Lower leg skin (tissue), 4 donors: ENCODE measurements around the gene ETS1. TPM values are rescaled to one million over a fixed set of nuclear protein-coding genes. Genes with fewer than 3 reads are reported as not detected.

ENCODE experiments used
- DNase-seq, 2 donors: peaks; one replicate each; pipeline ENCODE4 v3.0.0-alpha.2; 2019; ENCODE audit warnings: low spot score in 2 of 2
- H3K4me3 ChIP-seq: fragments of 200-600 bp; sonication (generic); 2 replicates; pipeline ENCODE4 v1.5.1; 2017; ENCODE audit warnings: mild to moderate bottlenecking, low read depth; ENCODE audit not compliant: poor library complexity, severe bottlenecking
- POLR2A ChIP-seq, 2 donors: fragments of 450-650 bp; IDR thresholded peaks; one replicate each; pipeline ENCODE4 v1.6.1; 2016 to 2017; ENCODE audit warnings: antibody characterized with exemption in 2 of 2, mild to moderate bottlenecking in 1 of 2, moderate library complexity in 1 of 2
- WGBS, 2 donors: methylation state at CpG; one replicate each; pipeline ENCODE4 v1.1.5; 2018; 5-methylcytosine and 5-hydroxymethylcytosine counted together
- intact Hi-C: fragments of 100-400 bp; cut with DNase I; formaldehyde crosslinking; loops from one replicate; pipeline ENCODE4 v1.15.0; 2023; ENCODE audit warnings: low total_unique reads
- total RNA-seq, 4 donors: library from RNA; depleted of rRNA; stranded (reverse); fragments of >200 nt; gene quantifications; one replicate each; pipeline ENCODE4 v1.1.0, GENCODE V29; 2016
- TF ChIP-seq, protein P1 (sequence below), 3 donors: fragments of 450-650 bp; IDR thresholded peaks; one replicate each; pipeline ENCODE4 v1.5.1; 2016; ENCODE audit warnings: antibody characterized with exemption in 3 of 3, mild to moderate bottlenecking in 3 of 3, moderate library complexity in 2 of 3

ETS1 gene
- total RNA-seq, 4 donors from 2014 or later: 20.6 to 38.7 (median 21.8) TPM

GRCh38 chr11:128603003-128603696, 15.8 kb upstream of the ETS1 start:
- WGBS, 2 donors: 59 to 74% methylated on average over 3 of the region's 3 CpGs
- intact Hi-C loops: no loop called here
- TF ChIP-seq, protein P1, sequence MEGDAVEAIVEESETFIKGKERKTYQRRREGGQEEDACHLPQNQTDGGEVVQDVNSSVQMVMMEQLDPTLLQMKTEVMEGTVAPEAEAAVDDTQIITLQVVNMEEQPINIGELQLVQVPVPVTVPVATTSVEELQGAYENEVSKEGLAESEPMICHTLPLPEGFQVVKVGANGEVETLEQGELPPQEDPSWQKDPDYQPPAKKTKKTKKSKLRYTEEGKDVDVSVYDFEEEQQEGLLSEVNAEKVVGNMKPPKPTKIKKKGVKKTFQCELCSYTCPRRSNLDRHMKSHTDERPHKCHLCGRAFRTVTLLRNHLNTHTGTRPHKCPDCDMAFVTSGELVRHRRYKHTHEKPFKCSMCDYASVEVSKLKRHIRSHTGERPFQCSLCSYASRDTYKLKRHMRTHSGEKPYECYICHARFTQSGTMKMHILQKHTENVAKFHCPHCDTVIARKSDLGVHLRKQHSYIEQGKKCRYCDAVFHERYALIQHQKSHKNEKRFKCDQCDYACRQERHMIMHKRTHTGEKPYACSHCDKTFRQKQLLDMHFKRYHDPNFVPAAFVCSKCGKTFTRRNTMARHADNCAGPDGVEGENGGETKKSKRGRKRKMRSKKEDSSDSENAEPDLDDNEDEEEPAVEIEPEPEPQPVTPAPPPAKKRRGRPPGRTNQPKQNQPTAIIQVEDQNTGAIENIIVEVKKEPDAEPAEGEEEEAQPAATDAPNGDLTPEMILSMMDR (IDR thresholded peaks at IDR 0.05): no peak
- TF ChIP-seq POLR2A (IDR thresholded peaks at IDR 0.05): no peak
- no peak overlapping the region for H3K4me3 ChIP-seq
- DNase-seq: no peak

GRCh38 chr11:128599729-128600128, 12.4 kb upstream of the ETS1 start:
- H3K4me3 ChIP-seq: no peak overlapping the region
- DNase-seq: no peak
- WGBS, 2 donors: 72 to 79% methylated on average over 1 of the region's 1 CpG
- TF ChIP-seq, protein P1 (IDR thresholded peaks at IDR 0.05): no peak
- intact Hi-C loops: no loop called here

- TF ChIP-seq POLR2A (IDR thresholded peaks at IDR 0.05): no peak
- TF ChIP-seq, protein P1 (IDR thresholded peaks at IDR 0.05): no peak
- DNase-seq: no peak
- intact Hi-C loops: no loop called here
- WGBS, 2 donors: 78 to 97% methylated on average over 1 of the region's 1 CpG
- no peak overlapping the region for H3K4me3 ChIP-seq
These were observed 11.3 kb upstream of the ETS1 start for GRCh38 chr11:128598506-128599150.

GRCh38 chr11:128598096-128598495, 10.7 kb upstream of the ETS1 start:
- no peak for TF ChIP-seq POLR2A (IDR thresholded peaks at IDR 0.05)
- TF ChIP-seq, protein P1 (IDR thresholded peaks at IDR 0.05): no peak
- WGBS, 2 donors: 61 to 66% methylated on average over 4 of the region's 4 CpGs
- intact Hi-C loops: no loop called here
- H3K4me3 ChIP-seq: no peak overlapping the region
- no peak for DNase-seq

DNA sequence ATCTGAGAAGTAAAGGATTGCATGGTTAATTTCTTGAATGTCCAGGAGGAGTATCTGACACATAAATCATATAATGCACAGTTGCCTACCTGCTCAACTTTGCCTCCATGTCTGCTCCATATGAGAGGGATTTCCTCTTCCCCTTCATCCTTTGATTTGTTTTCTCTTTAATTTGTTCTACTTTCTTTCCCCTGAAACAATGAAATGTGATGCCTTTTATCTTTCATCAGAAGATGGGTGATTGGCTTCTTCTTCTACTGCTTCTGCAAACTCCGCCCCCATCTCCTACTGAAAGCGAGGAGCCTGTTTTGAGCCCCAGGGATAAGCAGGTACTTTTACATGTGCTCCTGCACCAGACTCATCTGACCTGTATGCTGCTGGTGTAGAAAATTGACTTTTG, 9.9 kb upstream of the ETS1 start:
- 79 to 80% methylated on average over 2 of the region's 2 CpGs for WGBS, 2 donors
- TF ChIP-seq, protein P1 (IDR thresholded peaks at IDR 0.05): no peak
- TF ChIP-seq POLR2A (IDR thresholded peaks at IDR 0.05): no peak
- no peak overlapping the region for H3K4me3 ChIP-seq
- intact Hi-C loops: no loop called here
- DNase-seq: no peak
